IPS-18a (cell line): ENCODE data around the gene DPP6.
"Not testable (repeated sequence)": the region's sequence is repeated elsewhere in the genome, so short reads cannot be mapped to it uniquely, and the experiment has no call there.

ENCODE experiments used
- H3K27ac ChIP-seq: one replicate; pipeline ENCODE4 v1.5.1; 2013; ENCODE audit warnings: low read length
- H3K27me3 ChIP-seq: one replicate; pipeline ENCODE4 v1.6.1; 2013; ENCODE audit warnings: mild to moderate bottlenecking, low read length; ENCODE audit not compliant: control insufficient read depth, insufficient read depth
- H3K36me3 ChIP-seq: one replicate; pipeline ENCODE4 v1.6.1; 2013; ENCODE audit warnings: low read depth, low read length; ENCODE audit not compliant: control insufficient read depth
- H3K4me1 ChIP-seq: one replicate; pipeline ENCODE4 v1.6.1; 2013; ENCODE audit warnings: low read depth, low read length; ENCODE audit not compliant: control insufficient read depth
- H3K4me3 ChIP-seq: one replicate; pipeline ENCODE4 v1.5.1; 2013; ENCODE audit warnings: low read length
- H3K9ac ChIP-seq: one replicate; pipeline ENCODE4 v1.6.1; 2013; ENCODE audit warnings: mild to moderate bottlenecking, low read length, moderate library complexity
- H3K9me3 ChIP-seq: one replicate; pipeline ENCODE4 v1.6.1; 2013; ENCODE audit warnings: low read depth, low read length; ENCODE audit not compliant: control insufficient read depth

DPP6 gene

GRCh38 chr7:154919344-154920225 is 867.4 kb downstream of the DPP6 start:
- H3K4me3 ChIP-seq: no peak overlapping the region
- peaks cover under 1% of the 10 kb centered on the region for H3K27me3 ChIP-seq
- H3K4me1 ChIP-seq: no peaks in the 10 kb centered on the region
- H3K9ac ChIP-seq: no peak overlapping the region
- H3K27ac ChIP-seq: no peak overlapping the region
- H3K36me3 ChIP-seq: no peaks in the 10 kb centered on the region
- H3K9me3 ChIP-seq: no peaks in the 10 kb centered on the region

- H3K9ac ChIP-seq, H3K4me3 ChIP-seq, H3K9me3 ChIP-seq, H3K27ac ChIP-seq, H3K27me3 ChIP-seq, H3K36me3 ChIP-seq, H3K4me1 ChIP-seq: not testable (repeated sequence)
Measured at GRCh38 chr7:154922472-154922871, 870.3 kb downstream of the DPP6 start.

- peaks cover 19% of the 10 kb centered on the region for H3K4me1 ChIP-seq
- H3K9me3 ChIP-seq: no peaks in the 10 kb centered on the region
- H3K36me3 ChIP-seq: no peaks in the 10 kb centered on the region
- no peak overlapping the region for H3K27ac ChIP-seq
- H3K4me3 ChIP-seq: no peak overlapping the region
- H3K9ac ChIP-seq: no peak overlapping the region
- H3K27me3 ChIP-seq: no peaks in the 10 kb centered on the region
Measured at GRCh38 chr7:154927624-154928125, 875.5 kb downstream of the DPP6 start.

- H3K27ac ChIP-seq: no peak overlapping the region
- no peaks in the 10 kb centered on the region for H3K36me3 ChIP-seq
- no peak overlapping the region for H3K9ac ChIP-seq
- H3K9me3 ChIP-seq: peaks cover 5% of the 10 kb centered on the region
- no peaks in the 10 kb centered on the region for H3K27me3 ChIP-seq
- no peak overlapping the region for H3K4me3 ChIP-seq
- peaks cover 19% of the 10 kb centered on the region for H3K4me1 ChIP-seq
Measured at GRCh38 chr7:154928136-154929005, 876.2 kb downstream of the DPP6 start.

GRCh38 chr7:154929006-154929726 is 877.0 kb downstream of the DPP6 start:
- no peaks in the 10 kb centered on the region for H3K36me3 ChIP-seq
- no peak overlapping the region for H3K9ac ChIP-seq
- no peaks in the 10 kb centered on the region for H3K27me3 ChIP-seq
- H3K4me1 ChIP-seq: peaks cover 19% of the 10 kb centered on the region
- H3K9me3 ChIP-seq: peaks cover 13% of the 10 kb centered on the region
- no peak overlapping the region for H3K27ac ChIP-seq
- H3K4me3 ChIP-seq: no peak overlapping the region

- no peak overlapping the region for H3K9ac ChIP-seq
- H3K4me3 ChIP-seq: no peak overlapping the region
- peaks cover 21% of the 10 kb centered on the region for H3K9me3 ChIP-seq
- H3K4me1 ChIP-seq: peaks cover 19% of the 10 kb centered on the region
- H3K27ac ChIP-seq: no peak overlapping the region
- no peaks in the 10 kb centered on the region for H3K36me3 ChIP-seq
- H3K27me3 ChIP-seq: no peaks in the 10 kb centered on the region
Measured at GRCh38 chr7:154931906-154932305, 879.7 kb downstream of the DPP6 start.

GRCh38 chr7:154934353-154934952 is 882.3 kb downstream of the DPP6 start:
- H3K4me3 ChIP-seq: not testable (repeated sequence)
- peaks cover 21% of the 10 kb centered on the region for H3K9me3 ChIP-seq

GRCh38 chr7:154937837-154938236 is 885.6 kb downstream of the DPP6 start:
- Histone ChIP-seq H3K36me3 (no peaks in the 10 kb centered on the region), H3K4me3 (no peak overlapping the region), H3K27me3 (no peaks in the 10 kb centered on the region), H3K27ac (no peak overlapping the region), H3K4me1 (no peaks in the 10 kb centered on the region), H3K9ac (no peak overlapping the region), H3K9me3 (peaks cover 21% of the 10 kb centered on the region)

More at GRCh38 chr7:154934353-154934952, 882.3 kb downstream of the DPP6 start:
- not testable (repeated sequence) for H3K27me3 ChIP-seq, H3K9ac ChIP-seq, H3K27ac ChIP-seq, H3K36me3 ChIP-seq
- peaks cover 15% of the 10 kb centered on the region for H3K4me1 ChIP-seq

GRCh38 chr7:154942691-154943090 is 890.5 kb downstream of the DPP6 start:
- Histone ChIP-seq H3K4me1 (no peaks in the 10 kb centered on the region), H3K27me3 (no peaks in the 10 kb centered on the region), H3K9me3 (no peaks in the 10 kb centered on the region), H3K27ac (no peak overlapping the region), H3K9ac (no peak overlapping the region), H3K36me3 (peaks cover 38% of the 10 kb centered on the region), H3K4me3 (no peak overlapping the region)
